NT2/D1 (cell line): Measurements from ENCODE around the gene OCLN.
"Not testable (repeated sequence)": the region's sequence is repeated elsewhere in the genome, so short reads cannot be mapped to it uniquely, and the experiment has no call there.

Experiments used
- DNase-seq: peaks from one replicate; pipeline ENCODE4 v3.0.0-alpha.2; 2011; ENCODE audit warnings: low read depth, low spot score
- H3K27me3 ChIP-seq: 2 replicates; pipeline ENCODE4 v1.6.0; 2011; ENCODE audit warnings: mild to moderate bottlenecking; ENCODE audit not compliant: insufficient read length, insufficient read depth
- H3K36me3 ChIP-seq: 2 replicates; pipeline ENCODE4 v1.6.1; 2011; ENCODE audit warnings: mild to moderate bottlenecking, low read length, mixed read lengths; ENCODE audit not compliant: insufficient read depth, insufficient read length
- H3K4me1 ChIP-seq: 2 replicates; pipeline ENCODE4 v1.5.1; 2011; ENCODE audit not compliant: insufficient read depth, insufficient read length
- H3K4me3 ChIP-seq: 2 replicates; pipeline ENCODE4 v1.5.1; 2011; ENCODE audit warnings: low read depth; ENCODE audit not compliant: insufficient read length
- H3K9ac ChIP-seq: 2 replicates; pipeline ENCODE4 v1.6.0; 2011; ENCODE audit warnings: low read depth; ENCODE audit not compliant: insufficient read length
- H3K9me3 ChIP-seq: 2 replicates; pipeline ENCODE4 v1.5.1; 2011; ENCODE audit warnings: mild to moderate bottlenecking, low read length; ENCODE audit not compliant: insufficient read depth
- SUZ12 ChIP-seq: IDR thresholded peaks from 2 replicates; pipeline ENCODE4 v1.6.1; 2011; ENCODE audit not compliant: insufficient read length, insufficient read depth; ENCODE audit errors: extremely low read depth
- YY1 ChIP-seq: IDR thresholded peaks from 2 replicates; pipeline ENCODE4 v1.6.1; 2011; ENCODE audit not compliant: insufficient read length, insufficient read depth
- ZNF274 ChIP-seq: IDR thresholded peaks from 2 replicates; pipeline ENCODE4 v1.6.1; 2011; ENCODE audit warnings: mild to moderate bottlenecking, low read depth, low read length

The OCLN gene, protein sequence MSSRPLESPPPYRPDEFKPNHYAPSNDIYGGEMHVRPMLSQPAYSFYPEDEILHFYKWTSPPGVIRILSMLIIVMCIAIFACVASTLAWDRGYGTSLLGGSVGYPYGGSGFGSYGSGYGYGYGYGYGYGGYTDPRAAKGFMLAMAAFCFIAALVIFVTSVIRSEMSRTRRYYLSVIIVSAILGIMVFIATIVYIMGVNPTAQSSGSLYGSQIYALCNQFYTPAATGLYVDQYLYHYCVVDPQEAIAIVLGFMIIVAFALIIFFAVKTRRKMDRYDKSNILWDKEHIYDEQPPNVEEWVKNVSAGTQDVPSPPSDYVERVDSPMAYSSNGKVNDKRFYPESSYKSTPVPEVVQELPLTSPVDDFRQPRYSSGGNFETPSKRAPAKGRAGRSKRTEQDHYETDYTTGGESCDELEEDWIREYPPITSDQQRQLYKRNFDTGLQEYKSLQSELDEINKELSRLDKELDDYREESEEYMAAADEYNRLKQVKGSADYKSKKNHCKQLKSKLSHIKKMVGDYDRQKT

GRCh38 chr5:69492391-69492922 lies at the start of gene OCLN:
Gene OCLN, plus strand, starts transcription at chr5:69492790. Its CDS starts 11,455 bp downstream, at chr5:69504245.
- TF ChIP-seq YY1, result no peak
- TF ChIP-seq SUZ12, result no peak
- no peak for TF ChIP-seq ZNF274
- DNase-seq, result peak; percentile 46
- H3K4me3 ChIP-seq, result peak within 1 kb of the TSS; percentile 61
- peak within 1 kb of the TSS; percentile 79 for H3K9ac ChIP-seq
- H3K9me3 ChIP-seq, result no peaks in the 10 kb centered on the region
- peaks cover 57% of the 10 kb centered on the region for H3K27me3 ChIP-seq
- H3K36me3 ChIP-seq, result no peaks in the 10 kb centered on the region
- no peaks in the 10 kb centered on the region for H3K4me1 ChIP-seq

DNA sequence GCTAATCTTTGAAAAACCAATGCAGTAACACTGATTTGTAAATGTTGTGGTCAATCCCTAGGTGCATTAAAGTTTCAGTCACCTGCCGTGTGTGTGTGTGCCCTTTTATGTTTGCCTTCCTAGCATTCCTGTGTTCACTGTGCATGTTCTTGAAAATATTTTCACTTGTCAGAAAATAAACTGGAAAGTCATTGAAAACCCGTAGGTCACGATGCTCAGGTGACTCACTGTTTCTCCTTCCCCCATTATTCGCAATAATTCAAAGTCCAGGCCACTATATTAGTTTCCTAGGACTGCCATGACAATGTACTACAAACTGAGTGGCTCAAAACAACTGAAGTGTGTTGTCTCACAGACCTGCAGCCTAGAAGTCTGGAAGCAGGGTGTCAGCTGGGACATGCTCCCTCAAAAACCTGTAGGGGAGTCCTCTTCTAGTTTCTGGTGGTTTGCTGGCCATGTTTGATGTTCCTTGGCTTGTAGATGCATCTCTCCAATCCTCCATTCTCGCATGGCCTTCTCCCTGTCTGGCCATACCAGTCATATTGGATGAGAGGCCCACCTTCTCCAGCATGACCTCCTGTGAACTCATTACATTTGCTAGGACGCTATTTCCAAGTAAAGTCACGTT lies 48.3 kb upstream of the OCLN start:
- H3K4me3 ChIP-seq, result no peak overlapping the region
- no peaks in the 10 kb centered on the region for H3K9me3 ChIP-seq
- H3K9ac ChIP-seq, result no peak overlapping the region
- no peak for TF ChIP-seq YY1
- no peak for TF ChIP-seq SUZ12
- TF ChIP-seq ZNF274, result no peak
- no peak for DNase-seq
- no peaks in the 10 kb centered on the region for H3K27me3 ChIP-seq
- no peaks in the 10 kb centered on the region for H3K4me1 ChIP-seq
- H3K36me3 ChIP-seq, result no peaks in the 10 kb centered on the region

DNA sequence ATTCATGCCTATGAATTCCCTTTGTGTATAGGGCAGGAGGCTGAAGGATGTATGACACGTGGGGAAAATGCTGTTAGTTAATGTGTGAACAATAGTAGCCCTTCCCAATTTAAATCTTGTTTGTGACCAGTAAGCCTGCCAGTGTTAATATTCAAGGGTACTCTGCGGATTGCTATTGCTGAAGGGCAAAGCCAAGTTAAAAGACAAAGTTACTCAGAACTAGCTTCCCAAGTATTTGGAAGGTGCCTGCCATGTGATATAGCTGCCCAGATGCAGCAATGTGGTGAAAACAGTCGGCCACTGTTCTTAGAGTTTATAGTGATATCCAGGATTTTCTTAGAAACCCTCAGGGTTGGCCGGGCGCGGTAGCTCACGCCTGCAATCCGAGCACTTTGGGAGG lies 43.1 kb upstream of the OCLN start:
- no peaks in the 10 kb centered on the region for H3K36me3 ChIP-seq
- no peak for DNase-seq
- no peaks in the 10 kb centered on the region for H3K4me1 ChIP-seq
- TF ChIP-seq SUZ12, result no peak
- TF ChIP-seq YY1, result no peak
- TF ChIP-seq ZNF274, result no peak
- H3K27me3 ChIP-seq, result no peaks in the 10 kb centered on the region
- H3K9ac ChIP-seq, result no peak overlapping the region
- H3K9me3 ChIP-seq, result no peaks in the 10 kb centered on the region
- no peak overlapping the region for H3K4me3 ChIP-seq

DNA sequence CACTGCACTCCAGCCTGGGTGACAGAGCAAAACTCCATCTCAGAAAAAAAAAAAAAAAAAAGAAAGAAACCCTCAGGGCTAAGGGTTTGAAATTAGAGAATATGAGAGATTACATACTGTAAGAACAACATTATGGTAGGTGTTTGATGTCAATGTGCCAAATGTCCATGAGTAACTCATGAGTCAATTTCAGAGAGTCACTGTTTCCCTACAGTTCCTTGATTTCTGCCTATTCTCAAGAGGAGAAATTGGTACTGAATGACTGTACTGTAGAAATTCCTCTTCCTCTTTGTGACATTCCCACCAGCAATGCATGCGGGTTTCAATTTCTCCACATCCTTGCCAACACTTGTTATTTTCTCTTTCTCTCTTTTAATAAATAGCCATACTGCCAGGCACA lies 42.5 kb upstream of the OCLN start:
- Histone ChIP-seq H3K4me1 (no peaks in the 10 kb centered on the region), H3K4me3 (no peak overlapping the region), H3K27me3 (no peaks in the 10 kb centered on the region), H3K36me3 (no peaks in the 10 kb centered on the region), H3K9me3 (no peaks in the 10 kb centered on the region), H3K9ac (no peak overlapping the region)
- DNase-seq, result no peak
- TF ChIP-seq SUZ12 (no peak), ZNF274 (no peak), YY1 (no peak)

DNA sequence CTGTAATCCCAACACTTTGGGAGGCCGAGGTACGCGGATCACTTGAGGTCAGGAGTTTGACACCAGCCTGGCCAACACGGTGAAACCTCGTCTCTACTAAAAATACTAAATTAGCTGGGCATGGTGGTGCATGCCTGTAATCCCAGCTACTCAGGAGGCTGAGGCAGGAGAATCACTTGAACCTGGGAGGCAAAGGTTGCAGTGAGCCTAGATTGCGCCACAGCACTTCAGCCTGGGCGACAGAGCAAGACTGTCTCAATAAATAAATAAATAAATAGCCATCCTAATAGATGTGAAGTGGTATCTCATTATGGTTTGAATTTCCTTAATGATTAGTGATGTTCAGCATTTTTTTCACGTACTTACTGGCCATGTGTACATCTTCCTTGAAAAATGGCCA lies 42.1 kb upstream of the OCLN start:
- H3K4me3 ChIP-seq, H3K36me3 ChIP-seq, H3K9me3 ChIP-seq, H3K4me1 ChIP-seq, H3K9ac ChIP-seq, DNase-seq, H3K27me3 ChIP-seq: not testable (repeated sequence)

DNA sequence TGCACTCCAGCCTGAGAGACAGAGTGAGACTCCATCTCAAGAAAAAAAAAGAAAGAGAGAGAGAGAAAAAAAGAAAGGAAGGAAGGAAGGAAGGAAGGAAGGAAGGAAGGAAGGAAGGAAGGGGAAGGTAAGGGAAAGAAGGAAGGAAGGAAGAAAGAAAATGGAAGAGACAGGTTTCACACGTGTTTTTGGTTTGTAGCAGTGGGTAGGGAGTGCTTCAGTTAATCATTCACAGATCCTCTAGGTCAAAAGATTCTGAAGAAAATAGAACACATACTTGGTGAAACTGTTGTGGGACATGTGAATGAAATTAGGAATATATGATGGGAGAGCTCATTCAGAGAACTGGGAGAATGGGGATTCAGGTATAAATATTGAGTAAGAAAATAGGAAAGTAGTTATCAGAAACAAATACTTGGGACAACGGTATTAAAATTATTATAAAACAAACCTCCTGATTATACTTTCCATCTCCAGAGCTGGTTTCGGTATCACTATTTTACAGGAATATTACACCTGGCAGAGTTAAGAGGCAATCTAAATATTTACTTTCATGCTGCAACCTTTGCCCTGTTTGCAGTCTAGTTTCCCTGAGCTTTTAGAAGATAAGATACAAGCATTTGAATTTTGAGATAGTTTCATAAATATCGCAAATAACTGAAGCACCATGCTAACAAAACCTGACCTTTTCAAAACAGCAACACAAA lies 40.5 kb upstream of the OCLN start:
- no peaks in the 10 kb centered on the region for H3K9me3 ChIP-seq
- no peaks in the 10 kb centered on the region for H3K4me1 ChIP-seq
- no peak for DNase-seq
- no peak overlapping the region for H3K4me3 ChIP-seq
- H3K27me3 ChIP-seq, result no peaks in the 10 kb centered on the region
- no peak overlapping the region for H3K9ac ChIP-seq
- TF ChIP-seq ZNF274 (no peak), YY1 (no peak), SUZ12 (no peak)
- H3K36me3 ChIP-seq, result no peaks in the 10 kb centered on the region

DNA sequence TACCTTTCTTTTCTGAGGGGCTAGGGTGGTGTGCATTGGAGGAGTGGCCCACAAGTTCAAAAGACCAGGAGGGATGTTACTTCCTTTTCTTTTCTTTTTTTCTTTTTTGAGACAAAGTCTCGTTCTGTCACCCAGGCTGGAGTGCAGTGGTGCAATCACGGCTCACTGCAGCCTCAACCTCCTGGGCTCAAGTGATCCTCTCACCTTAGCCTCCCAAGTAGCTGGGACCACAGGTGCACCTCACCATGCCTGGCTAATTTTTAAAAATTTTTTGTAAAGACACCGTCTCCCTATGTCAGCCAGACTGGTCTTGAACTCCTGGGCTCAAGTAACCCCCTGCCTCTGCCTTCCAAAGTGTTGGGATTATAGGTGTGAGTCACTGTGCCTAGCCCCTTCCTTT lies 39.1 kb upstream of the OCLN start:
- DNase-seq, H3K9me3 ChIP-seq, H3K9ac ChIP-seq, H3K4me3 ChIP-seq, H3K36me3 ChIP-seq, H3K4me1 ChIP-seq, H3K27me3 ChIP-seq: not testable (repeated sequence)
